Hematopoietic multipotent progenitor cell treated with erythropoietin and hydrocortisone succinate and interleukin-3 and kit ligand, for 8 days (in vitro differentiated cells): ENCODE data around the gene TNF.

Source experiments
- DNase-seq: peaks from one replicate; pipeline ENCODE4 v3.0.0-alpha.2; 2015

The TNF gene

GRCh38 chr6:31545291-31545690 is 30.1 kb upstream of the TNF start:
- DNase-seq, result no peak

DNA sequence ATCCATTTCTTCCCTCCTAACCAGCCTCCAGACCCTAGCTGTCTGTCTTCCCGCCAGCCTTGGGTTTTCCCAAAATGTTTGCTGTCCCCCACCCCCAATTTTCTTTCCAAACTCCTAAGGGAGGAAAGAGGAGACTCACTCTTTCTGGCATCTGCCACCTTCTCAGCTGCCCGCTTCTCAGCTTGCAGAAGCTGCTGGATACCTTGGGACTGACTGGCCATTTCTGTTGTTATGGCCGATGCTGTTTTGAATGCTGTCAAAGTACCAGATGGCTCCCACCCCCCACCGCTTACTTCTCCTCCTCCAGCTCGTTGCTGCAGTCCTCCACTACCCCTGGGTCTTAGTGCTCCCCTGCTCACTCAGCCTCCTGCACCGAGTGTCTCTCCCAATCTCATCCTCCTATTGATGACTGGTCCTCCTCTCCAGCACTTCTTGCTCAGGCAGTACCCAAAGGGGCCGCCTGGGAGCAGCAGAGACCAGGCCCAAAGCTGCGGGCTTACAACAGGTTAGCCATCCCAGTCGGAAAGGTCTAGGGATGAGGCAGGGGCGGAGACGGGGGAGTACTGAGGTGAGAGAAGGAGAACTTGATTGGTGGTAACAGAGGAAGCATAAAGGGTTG is 28.9 kb upstream of the TNF start, which contains the start of gene ATP6V1G2:
Gene ATP6V1G2, minus strand, starts transcription at position 270 of the 619 bp plus-strand sequence. Its CDS starts 49 bp downstream, at position 221.
- DNase-seq, result peak; percentile 87

GRCh38 chr6:31546958-31547726 is 28.2 kb upstream of the TNF start, which contains the start of gene NFKBIL1:
NFKBIL1 (plus strand) TSS chr6:31547608; CDS start chr6:31547695, 87 bp downstream.
- peak; percentile 97 for DNase-seq

DNA sequence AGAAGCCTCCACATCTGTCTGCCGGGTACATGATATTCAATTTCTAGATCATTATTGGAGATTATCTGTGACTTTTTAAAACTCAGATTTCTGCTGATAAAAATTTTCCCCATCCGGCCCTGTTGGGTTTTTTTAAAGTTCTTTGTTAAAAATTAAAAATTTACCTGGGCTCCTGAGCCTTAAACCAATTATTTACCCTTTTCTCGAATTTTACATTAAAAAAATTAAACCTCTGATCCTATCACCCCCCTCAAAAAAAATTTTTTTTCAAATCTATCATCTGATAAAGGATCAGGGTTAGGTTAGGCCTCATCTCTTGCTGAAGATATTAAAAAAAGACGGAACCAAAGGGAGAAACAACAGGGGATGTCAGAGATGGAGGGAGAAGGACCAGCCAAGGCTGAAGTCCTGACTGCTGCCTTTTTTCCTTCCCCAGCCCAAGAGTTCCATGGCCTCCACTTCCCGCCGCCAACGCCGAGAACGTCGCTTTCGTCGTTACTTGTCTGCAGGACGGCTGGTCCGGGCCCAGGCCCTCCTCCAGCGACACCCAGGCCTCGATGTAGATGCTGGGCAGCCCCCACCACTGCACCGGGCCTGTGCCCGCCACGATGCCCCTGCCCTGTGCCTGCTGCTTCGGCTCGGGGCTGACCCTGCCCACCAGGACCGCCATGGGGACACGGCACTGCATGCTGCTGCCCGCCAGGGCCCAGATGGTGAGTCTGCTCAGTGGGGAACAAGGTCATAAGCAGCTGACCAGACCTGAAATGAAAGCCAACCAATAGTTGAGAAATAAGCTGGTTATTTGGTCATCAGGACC is 27.4 kb upstream of the TNF start:
- no peak for DNase-seq

DNA sequence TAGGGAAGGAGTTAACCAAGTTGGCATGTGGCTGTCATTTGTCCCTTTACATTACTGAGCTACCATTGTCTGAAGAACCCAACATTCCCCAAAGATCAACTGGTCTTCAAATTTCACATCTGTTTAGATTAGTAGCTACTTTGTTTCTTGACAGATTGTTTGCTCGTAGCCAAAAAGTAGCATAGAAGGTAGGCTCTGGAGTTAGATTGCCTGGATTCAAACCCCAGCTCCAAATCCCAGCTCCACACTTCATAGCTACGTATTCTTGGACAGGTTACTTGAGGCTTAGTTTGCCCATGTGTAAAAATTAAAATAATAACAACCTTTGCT is 26.9 kb upstream of the TNF start:
- no peak for DNase-seq

DNA sequence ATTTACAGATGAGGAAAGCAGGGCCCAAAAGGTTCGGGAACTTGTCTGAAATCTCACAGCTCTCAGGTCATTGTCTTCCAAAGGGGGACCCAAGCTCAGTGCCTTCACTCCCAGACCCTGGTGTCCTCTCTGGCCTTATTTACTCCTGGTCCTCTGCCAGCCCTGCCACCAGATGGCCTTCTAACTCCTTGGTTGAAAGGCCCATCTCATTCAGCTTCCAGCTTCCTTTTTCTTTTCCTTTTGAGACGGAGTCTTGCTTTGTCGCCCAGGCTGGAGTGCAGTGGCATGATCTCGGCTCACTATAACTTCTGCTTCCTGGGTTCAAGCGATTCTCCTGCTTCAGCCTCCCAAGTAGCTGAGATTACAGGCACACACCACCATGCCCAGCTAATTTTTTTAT is 24.0 kb upstream of the TNF start:
- peak; percentile 79 for DNase-seq

DNA sequence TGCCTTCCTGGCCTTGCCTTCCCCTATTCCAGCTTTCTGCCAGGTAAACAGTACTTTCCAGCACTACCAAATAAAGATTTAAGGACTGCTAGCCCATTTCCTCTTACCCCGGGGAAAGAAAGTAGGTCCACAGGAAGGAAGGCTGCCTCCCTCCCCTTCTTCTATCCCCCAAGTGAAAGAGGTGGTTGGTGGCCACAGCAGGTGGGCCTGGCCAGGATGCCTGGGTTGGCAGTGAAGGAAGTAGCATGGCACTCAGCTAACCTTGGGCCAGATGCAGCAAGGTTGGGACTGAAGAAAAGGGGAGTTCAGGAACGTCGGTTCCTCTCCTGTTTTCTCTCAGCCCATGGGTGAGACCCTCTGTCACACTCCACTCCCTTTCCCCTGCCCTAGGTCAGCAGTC is 19.1 kb upstream of the TNF start:
- no peak for DNase-seq

DNA sequence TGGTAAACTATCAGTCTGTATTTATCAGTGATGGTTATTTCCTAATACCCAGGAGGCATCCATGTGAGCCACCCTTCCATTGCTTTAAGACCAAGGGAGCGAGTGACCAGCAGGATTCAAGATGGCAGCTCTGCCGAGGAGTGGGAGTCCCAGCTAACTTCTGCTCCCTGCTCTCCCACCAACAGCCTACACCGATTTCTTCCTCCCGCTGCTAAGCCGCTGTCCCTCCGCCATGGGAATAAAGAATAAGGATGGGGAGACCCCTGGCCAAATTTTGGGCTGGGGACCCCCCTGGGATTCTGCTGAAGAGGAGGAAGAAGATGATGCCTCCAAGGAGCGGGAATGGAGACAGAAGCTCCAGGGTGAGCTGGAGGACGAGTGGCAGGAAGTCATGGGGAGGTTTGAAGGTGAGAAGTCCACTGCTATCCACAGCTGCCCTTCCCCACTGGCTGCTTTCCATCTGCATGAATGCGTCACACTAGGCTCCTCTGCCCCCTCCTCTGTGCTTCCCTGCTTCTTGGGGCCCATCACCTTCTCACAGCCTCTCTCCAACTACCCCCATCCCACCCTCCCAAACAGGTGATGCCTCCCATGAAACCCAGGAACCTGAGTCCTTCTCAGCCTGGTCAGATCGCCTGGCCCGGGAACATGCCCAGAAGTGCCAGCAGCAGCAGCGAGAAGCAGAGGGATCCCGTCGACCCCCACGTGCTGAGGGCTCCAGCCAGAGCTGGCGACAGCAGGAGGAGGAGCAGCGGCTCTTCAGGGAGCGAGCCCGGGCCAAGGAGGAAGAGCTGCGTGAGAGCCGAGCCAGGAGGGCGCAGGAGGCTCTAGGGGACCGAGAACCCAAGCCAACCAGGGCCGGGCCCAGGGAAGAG is 17.7 kb upstream of the TNF start:
- no peak for DNase-seq

- no peak for DNase-seq
Measured at GRCh38 chr6:31558318-31558625, 17.1 kb upstream of the TNF start.

- peak; percentile 51 for DNase-seq
Measured at GRCh38 chr6:31558631-31559500, 16.5 kb upstream of the TNF start.

DNA sequence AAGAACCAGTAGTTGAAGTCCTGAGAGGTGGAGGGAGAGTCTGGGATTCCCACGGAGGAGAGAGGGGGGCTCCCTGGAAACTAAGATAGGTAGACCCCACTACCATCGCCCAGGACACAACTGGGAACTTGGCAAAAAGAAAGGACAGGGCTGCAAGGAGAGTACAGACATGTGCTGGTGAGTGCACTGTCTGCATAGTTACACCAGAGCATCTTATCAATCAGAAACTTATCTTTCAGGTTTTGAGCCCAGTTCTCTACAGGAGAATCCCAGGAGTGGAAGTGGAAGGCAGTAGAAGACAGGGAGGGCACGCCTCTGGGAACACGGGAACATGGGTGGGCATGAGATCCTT is 15.8 kb upstream of the TNF start:
- no peak for DNase-seq

- peak; percentile 49 for DNase-seq
Measured at GRCh38 chr6:31559958-31560696, 15.2 kb upstream of the TNF start.

- no peak for DNase-seq
Measured at GRCh38 chr6:31560697-31561058, 14.7 kb upstream of the TNF start.

DNA sequence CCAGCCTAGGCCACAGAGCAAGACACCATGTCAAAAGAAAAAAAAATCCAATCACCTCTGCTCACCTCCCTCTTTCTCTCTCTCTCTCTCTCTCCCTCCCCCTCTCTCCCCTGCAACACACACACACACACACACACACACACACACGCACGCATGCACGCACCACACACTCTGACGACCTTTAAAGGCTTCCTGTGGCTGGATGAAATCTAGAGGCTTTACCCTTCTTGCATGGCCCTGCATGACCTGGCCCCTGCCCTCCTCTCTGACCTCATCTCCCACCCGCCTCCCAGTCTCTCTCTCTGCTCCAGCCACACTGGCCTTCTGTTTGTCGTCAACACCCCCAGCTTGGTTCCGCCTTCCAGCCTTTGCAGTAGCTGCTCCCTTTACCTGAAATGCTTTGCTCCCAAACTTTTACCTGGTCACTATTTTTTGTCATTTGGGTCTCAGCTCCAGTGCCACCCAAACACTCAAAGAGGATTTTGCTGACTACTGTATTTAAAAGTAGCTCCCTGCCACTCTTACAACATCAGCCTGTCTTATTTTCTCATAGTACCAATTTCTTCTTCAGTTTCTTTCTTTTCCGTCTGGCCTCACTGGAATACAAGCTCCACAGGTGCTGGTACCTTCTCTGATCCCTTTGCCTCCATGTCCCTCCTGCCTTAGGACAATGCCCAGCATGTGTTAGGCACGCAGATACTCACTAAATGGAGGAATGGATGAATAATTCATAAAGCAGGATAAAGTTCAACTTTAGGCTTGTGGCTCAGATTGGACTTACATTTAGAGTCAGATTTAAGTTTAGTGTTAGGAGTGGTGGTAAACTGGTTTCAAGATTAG is 7.6 kb upstream of the TNF start:
- no peak for DNase-seq

DNA sequence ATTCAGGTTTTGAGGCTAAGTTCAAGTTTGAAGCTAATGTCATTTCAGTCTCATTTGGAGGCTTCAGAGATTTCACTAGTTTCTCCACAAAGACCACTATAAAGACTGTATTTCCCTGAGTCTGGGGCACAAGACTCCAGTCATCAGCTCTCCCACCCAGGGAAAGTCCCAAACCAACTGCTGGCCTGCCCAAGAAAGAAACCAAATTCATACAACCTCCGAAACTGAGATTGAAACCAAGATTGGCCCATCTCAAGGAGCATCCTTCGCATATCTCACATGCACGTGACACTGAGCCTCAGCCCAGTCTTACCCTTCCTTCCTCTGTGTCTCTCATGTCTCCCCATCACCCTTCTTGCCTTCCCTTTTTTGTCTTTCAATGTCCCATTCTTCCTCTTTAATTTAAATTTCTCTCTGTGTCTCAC is 6.8 kb upstream of the TNF start:
- DNase-seq, result no peak

- DNase-seq, result no peak
Measured at GRCh38 chr6:31569861-31570536, 5.4 kb upstream of the TNF start.

GRCh38 chr6:31572041-31572911 is 3.1 kb upstream of the TNF start, which contains the start of gene LTA:
LTA (plus strand) TSS chr6:31572289; CDS start chr6:31572743, 454 bp downstream.
- DNase-seq, result no peak
